Activated CD4-positive, alpha-beta memory T cell treated with anti-CD3 and anti-CD28 coated beads, Interleukin-2, amount 10 ng/mL, durations not matched to agents 7 days and 5 days (primary cell): ENCODE results near the gene MCC. TPM values are rescaled to one million over a fixed set of nuclear protein-coding genes. Genes with fewer than 3 reads are reported as not detected.

Experiments used
- CTCF ChIA-PET: fragments of 350-600 bp; sonication (Branson Sonifier 250); formaldehyde crosslinking; loops from one replicate; lab custom pipeline; 2021; ENCODE audit warnings: antibody characterized with exemption, inconsistent platforms; lab: Charles Lee
- POLR2A ChIA-PET: fragments of 350-600 bp; sonication (Branson Sonifier 250); formaldehyde crosslinking; loops from one replicate; lab custom pipeline; 2021; ENCODE audit warnings: antibody characterized with exemption; lab: Charles Lee
- DNase-seq: peaks from one replicate; pipeline ENCODE4 v3.0.0-alpha.2; 2020
- H3K27ac Mint-ChIP-seq: one replicate; pipeline ENCODE4 v1.8.0; 2021; ENCODE audit warnings: mild to moderate bottlenecking, mixed read lengths
- H3K27me3 Mint-ChIP-seq: one replicate; pipeline ENCODE4 v1.8.0; 2021; ENCODE audit warnings: mixed read lengths
- H3K36me3 Mint-ChIP-seq: one replicate; pipeline ENCODE4 v1.8.0; 2021; ENCODE audit warnings: low read depth, mixed read lengths
- H3K4me1 Mint-ChIP-seq: one replicate; pipeline ENCODE4 v1.8.0; 2021; ENCODE audit warnings: mixed read lengths
- H3K4me3 Mint-ChIP-seq: one replicate; pipeline ENCODE4 v1.8.0; 2021; ENCODE audit warnings: mild to moderate bottlenecking, mixed read lengths
- H3K9me3 Mint-ChIP-seq: one replicate; pipeline ENCODE4 v1.8.0; 2021; ENCODE audit warnings: mixed read lengths
- total RNA-seq, 2 experiments: library from RNA; stranded (reverse); gene quantifications; one replicate each; pipeline ENCODE4 v1.2.3, GENCODE V29; 2021

MCC gene
- total RNA-seq, 2 experiments from 2014 or later, result 8.6 to 10.4 TPM

DNA sequence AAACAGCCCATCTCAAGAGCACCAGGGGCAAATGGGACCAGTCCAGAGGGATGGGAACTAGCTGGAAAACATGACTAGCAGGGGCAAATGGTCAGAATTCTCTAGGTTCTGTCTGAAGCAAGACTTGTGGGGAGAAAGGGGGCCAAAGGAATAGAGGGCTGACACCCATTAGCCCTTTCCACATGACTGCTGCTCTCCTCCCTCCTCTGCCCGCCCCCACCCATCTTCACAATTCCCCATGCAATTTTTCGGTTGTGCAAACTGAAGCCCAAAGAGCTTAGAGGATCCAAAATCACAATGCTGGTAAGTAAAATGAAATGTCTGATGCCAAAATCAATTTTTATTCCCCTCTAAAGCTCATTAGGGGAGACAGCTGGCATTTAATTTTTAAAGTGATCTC lies 304.6 kb downstream of the MCC start:
- ChIA-PET CTCF (interaction anchor here (0.6 kb wide), 1 partner anchor 79 kb away, joined by 4 read pairs; no protein-coding TSS in a partner anchor), POLR2A (interaction anchor here (1.8 kb wide), 1 partner anchor 8 kb away, joined by 4 read pairs; no protein-coding TSS in a partner anchor)
- no peaks in the 10 kb centered on the region for H3K4me1 Mint-ChIP-seq
- H3K9me3 Mint-ChIP-seq, result no peaks in the 10 kb centered on the region
- H3K27me3 Mint-ChIP-seq, result no peaks in the 10 kb centered on the region
- no peak overlapping the region for H3K4me3 Mint-ChIP-seq
- no peak for DNase-seq
- no peak overlapping the region for H3K27ac Mint-ChIP-seq
- H3K36me3 Mint-ChIP-seq, result no peaks in the 10 kb centered on the region

DNA sequence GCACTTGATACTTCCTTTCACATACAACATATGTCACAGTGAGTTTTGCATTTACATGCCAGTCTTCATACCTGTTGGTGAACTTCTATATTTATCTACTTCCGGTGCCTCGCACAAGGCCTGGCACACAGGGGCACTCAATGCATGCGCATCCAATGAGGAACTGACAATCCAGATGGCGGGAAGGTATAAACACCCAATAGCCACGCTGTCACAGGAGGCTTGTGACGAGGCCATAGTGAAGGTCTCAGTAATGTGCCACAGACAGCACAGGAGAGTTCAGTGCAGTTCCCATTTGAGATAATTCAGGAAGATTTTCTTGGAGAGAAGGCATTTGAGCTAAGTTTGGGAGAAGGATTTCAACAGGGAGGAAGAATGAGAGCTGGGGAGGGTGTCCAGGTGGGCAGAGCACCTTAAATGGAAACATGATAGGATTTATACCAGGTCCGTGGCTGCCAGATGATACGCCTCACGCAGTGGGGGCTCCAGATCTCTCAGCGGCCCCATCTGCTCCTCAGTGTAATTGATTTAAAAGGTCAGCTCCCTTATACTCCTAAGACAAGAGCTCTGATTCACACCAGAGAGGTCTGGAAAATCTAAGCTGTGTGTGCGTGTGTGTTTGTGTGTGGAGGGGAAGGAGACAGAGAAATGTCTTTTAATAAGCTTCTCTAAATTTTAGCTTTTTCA lies 305.5 kb downstream of the MCC start:
- no peak for DNase-seq
- H3K36me3 Mint-ChIP-seq, result no peaks in the 10 kb centered on the region
- POLR2A ChIA-PET, result interaction anchor here (0.6 to 1.8 kb wide), 2 partner anchors 9 to 177 kb away, joined by 3 to 4 read pairs; no protein-coding TSS in a partner anchor
- no peak overlapping the region for H3K4me3 Mint-ChIP-seq
- no peaks in the 10 kb centered on the region for H3K9me3 Mint-ChIP-seq
- CTCF ChIA-PET, result no interaction called here
- no peak overlapping the region for H3K27ac Mint-ChIP-seq
- no peaks in the 10 kb centered on the region for H3K27me3 Mint-ChIP-seq
- H3K4me1 Mint-ChIP-seq, result no peaks in the 10 kb centered on the region

DNA sequence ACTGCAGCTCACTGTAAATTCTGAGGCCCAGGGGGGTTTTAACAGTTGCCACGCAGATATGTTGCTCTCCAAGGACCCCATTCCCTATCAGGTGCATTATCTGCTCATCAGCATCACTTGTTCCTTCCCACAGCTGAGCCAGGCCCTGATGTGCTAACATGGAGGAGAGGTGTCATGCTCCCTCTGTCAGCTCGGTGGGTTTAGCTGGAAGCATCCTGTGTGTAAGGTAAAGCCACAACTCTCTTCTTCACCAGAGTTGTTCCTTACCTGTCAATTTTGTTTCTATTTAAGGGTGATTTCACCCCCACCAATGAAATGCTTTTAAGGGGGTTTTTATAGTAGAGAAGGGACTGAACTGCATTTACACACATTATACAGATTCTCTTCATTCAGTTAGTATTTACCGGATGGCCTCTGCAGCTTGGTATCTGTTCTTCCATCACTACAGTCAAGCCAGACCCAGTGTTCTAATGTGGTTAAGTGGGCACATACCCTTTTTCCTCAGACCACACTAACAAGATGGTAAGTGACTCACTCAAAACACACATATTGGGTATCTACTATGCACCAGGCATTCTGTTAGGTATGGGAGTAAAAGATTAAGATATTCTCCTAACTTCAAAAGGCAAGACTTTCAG lies 306.3 kb downstream of the MCC start:
- no peak for DNase-seq
- H3K9me3 Mint-ChIP-seq, result no peaks in the 10 kb centered on the region
- H3K4me1 Mint-ChIP-seq, result no peaks in the 10 kb centered on the region
- no peak overlapping the region for H3K27ac Mint-ChIP-seq
- H3K4me3 Mint-ChIP-seq, result no peak overlapping the region
- H3K27me3 Mint-ChIP-seq, result no peaks in the 10 kb centered on the region
- ChIA-PET CTCF (no interaction called here), POLR2A (interaction anchor here (1.8 kb wide), 1 partner anchor 10 kb away, joined by 4 read pairs; no protein-coding TSS in a partner anchor)
- H3K36me3 Mint-ChIP-seq, result no peaks in the 10 kb centered on the region

DNA sequence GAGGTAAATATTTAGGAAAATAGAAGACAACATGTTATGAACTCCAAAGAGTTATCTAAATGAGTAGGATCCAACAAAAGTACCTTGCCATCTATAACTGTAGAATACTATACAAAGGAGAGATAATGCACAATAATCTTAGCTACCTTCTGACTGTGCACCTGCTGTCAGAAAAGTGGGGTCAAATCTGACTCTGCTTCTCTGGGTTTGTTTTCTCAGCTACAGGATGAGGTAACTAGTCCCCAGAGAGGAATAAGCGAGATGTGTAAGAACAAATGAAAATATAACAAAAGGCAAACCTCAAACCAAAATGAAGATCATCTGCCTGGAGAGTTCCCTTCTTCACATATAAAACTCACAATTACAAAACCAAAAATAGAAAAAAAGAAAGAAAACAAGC lies 306.8 kb downstream of the MCC start:
- Mint-ChIP-seq H3K27ac (no peak overlapping the region), H3K36me3 (no peaks in the 10 kb centered on the region), H3K27me3 (no peaks in the 10 kb centered on the region), H3K4me3 (no peak overlapping the region), H3K9me3 (no peaks in the 10 kb centered on the region), H3K4me1 (no peaks in the 10 kb centered on the region)
- DNase-seq, result no peak
- CTCF ChIA-PET, result no interaction called here
- POLR2A ChIA-PET, result no interaction called here

DNA sequence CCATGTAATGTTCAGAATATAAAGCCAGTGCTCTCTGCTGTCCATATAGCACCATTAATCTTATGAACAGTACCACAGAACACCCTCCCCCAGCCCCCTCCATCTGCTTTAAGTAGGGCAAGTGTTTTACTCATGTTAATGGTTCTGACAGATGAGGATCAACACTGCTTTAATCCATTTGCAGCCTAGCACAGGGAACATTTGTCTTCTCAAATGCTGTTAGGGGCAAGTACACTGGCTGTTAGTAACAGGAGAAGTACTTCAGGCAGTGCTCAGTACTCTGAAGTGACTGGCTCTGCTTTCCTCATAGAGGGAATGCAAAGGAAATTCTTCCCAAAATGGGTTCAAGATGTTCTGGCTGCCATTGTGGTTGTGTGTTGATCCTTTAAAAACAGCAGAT lies 309.1 kb downstream of the MCC start:
- no peak overlapping the region for H3K27ac Mint-ChIP-seq
- POLR2A ChIA-PET, result no interaction called here
- CTCF ChIA-PET, result no interaction called here

DNA sequence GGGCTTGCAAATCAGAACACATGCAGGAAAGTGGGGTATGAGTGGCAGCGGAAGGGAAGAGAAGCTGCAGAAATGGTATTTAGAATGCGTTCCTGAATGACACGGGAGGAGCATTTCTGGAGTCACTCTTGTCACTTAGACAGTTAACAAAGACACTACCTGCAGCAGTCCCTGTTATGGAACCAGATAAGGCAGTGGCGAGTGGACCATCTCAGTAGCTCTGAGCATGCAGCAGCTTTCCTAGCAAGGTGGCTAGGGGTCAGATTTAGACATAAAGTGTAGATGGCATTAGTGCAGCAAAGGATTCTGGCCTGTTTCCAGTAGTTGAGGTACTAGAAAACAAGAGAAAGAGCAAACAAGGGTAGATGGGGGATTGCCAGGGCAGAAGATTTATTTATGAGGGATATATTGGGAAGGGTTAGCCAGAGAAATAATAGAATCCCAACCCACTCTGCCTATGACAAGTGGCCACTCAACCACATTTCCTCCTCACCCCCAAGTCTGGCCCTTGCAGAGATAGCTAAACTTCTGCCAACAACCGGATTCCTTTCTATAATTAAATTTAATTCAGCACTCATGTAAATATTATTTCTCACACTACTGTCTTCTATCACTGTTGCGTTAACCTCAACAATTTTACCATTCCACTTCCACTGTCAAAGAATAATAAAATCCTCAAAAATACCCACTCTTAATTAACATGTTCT lies 310.0 kb downstream of the MCC start:
- CTCF ChIA-PET, result no interaction called here
- DNase-seq, result no peak
- H3K27ac Mint-ChIP-seq, result no peak overlapping the region
- no peaks in the 10 kb centered on the region for H3K36me3 Mint-ChIP-seq
- POLR2A ChIA-PET, result no interaction called here
- H3K9me3 Mint-ChIP-seq, result no peaks in the 10 kb centered on the region
- H3K4me1 Mint-ChIP-seq, result no peaks in the 10 kb centered on the region
- H3K27me3 Mint-ChIP-seq, result no peaks in the 10 kb centered on the region
- H3K4me3 Mint-ChIP-seq, result no peak overlapping the region

More for the DNA sequence above, 309.1 kb downstream of the MCC start:
- no peak overlapping the region for H3K4me3 Mint-ChIP-seq
- no peaks in the 10 kb centered on the region for H3K36me3 Mint-ChIP-seq
- no peaks in the 10 kb centered on the region for H3K9me3 Mint-ChIP-seq
- DNase-seq, result no peak
- H3K27me3 Mint-ChIP-seq, result no peaks in the 10 kb centered on the region
- H3K4me1 Mint-ChIP-seq, result no peaks in the 10 kb centered on the region

DNA sequence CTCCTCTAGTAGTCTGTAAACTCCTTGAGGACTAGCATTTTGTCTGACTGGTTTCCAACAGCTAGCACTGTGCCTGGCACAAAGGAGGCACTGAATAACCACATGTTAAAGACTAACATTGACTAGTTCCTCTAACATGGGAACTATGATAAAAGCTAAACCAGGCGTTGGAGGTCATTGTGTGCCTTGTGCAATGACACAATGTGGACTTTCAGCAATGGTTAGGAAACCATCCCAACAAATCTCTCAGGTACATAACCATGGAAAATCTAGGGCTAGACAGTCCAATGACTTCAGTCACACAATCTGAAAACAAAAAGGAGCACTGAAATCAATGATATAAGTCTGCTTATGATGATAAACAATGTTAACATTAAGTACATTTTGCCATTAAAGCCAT lies 311.0 kb downstream of the MCC start:
- no peak overlapping the region for H3K4me3 Mint-ChIP-seq
- POLR2A ChIA-PET, result no interaction called here
- no peak for DNase-seq
- CTCF ChIA-PET, result no interaction called here
- no peaks in the 10 kb centered on the region for H3K36me3 Mint-ChIP-seq
- no peaks in the 10 kb centered on the region for H3K9me3 Mint-ChIP-seq
- H3K27me3 Mint-ChIP-seq, result no peaks in the 10 kb centered on the region
- H3K4me1 Mint-ChIP-seq, result no peaks in the 10 kb centered on the region
- no peak overlapping the region for H3K27ac Mint-ChIP-seq

DNA sequence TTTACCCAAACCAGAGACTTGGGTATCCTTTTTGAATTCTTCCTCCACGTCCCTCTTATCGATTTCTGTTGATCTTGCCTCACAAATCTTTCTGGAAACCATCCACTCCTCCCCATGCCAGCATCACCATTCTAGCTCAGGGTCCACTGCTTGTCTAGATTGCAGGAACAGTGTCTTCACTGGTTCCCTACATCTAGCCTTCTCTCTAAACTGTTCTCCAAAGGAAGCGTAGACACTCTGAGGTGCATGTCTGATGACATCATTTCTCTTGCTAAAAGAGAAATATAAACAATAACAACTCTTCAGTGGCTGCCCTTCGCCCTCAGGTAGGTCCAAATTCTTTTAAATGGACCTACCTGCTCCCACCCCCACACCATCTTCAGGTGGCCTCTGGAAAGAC lies 311.5 kb downstream of the MCC start:
- DNase-seq, result no peak
- Mint-ChIP-seq H3K36me3 (no peaks in the 10 kb centered on the region), H3K4me1 (no peaks in the 10 kb centered on the region), H3K27me3 (no peaks in the 10 kb centered on the region), H3K4me3 (no peak overlapping the region), H3K9me3 (no peaks in the 10 kb centered on the region), H3K27ac (no peak overlapping the region)
- ChIA-PET CTCF (no interaction called here), POLR2A (no interaction called here)

DNA sequence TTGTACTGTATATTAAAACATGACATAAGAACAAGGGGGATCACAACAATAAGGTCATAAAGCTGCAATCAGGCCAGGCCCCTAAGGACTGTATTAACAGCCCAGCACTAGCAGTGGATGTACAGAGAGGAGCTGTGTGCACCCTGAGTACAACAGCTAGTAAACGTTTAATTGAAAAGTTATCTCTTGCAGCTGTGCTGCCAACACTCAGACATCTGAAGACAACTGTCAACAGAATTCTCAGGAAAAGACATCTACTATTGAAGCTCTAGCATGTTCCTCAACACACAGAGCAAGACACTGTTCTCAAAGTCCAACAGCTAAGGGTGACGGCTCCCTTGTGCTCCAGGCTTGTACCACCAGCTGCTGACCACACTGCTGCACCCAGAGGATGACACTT lies 312.1 kb downstream of the MCC start:
- POLR2A ChIA-PET, result no interaction called here
- no peak overlapping the region for H3K27ac Mint-ChIP-seq
- no peaks in the 10 kb centered on the region for H3K27me3 Mint-ChIP-seq
- no peak for DNase-seq
- H3K36me3 Mint-ChIP-seq, result no peaks in the 10 kb centered on the region
- CTCF ChIA-PET, result no interaction called here
- H3K9me3 Mint-ChIP-seq, result no peaks in the 10 kb centered on the region
- no peak overlapping the region for H3K4me3 Mint-ChIP-seq
- H3K4me1 Mint-ChIP-seq, result no peaks in the 10 kb centered on the region

DNA sequence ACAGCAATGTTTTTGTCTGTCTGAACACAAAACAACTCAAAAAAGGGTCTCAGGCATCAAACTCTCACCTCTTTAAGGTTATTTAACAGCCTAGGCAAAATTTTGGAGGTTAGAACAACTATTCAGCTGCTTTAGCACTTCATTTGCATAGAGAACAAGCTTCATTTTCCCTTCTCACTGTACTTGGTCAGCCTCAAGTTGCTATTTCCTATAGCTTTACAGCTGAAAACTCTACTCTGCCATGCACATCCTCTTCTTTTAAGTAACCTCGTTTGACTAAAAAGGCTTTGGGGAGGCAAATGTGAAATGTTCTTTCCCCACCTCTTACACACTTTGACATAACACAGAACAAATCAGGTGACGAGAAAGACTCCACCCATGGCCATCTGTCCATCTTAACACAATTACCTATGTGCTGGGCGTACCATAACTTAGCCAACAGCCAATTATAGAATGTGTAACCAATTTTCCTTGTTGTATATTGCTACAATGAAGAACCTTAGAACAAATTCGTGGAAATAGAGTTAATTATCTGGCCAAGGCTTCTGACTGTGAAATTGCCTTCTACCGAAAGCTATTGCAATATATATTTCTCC lies 315.9 kb downstream of the MCC start:
- H3K4me1 Mint-ChIP-seq, result no peaks in the 10 kb centered on the region
- H3K9me3 Mint-ChIP-seq, result no peaks in the 10 kb centered on the region
- H3K27me3 Mint-ChIP-seq, result no peaks in the 10 kb centered on the region
- DNase-seq, result no peak
- H3K4me3 Mint-ChIP-seq, result no peak overlapping the region
- no peak overlapping the region for H3K27ac Mint-ChIP-seq
- ChIA-PET POLR2A (no interaction called here), CTCF (no interaction called here)
- no peaks in the 10 kb centered on the region for H3K36me3 Mint-ChIP-seq

DNA sequence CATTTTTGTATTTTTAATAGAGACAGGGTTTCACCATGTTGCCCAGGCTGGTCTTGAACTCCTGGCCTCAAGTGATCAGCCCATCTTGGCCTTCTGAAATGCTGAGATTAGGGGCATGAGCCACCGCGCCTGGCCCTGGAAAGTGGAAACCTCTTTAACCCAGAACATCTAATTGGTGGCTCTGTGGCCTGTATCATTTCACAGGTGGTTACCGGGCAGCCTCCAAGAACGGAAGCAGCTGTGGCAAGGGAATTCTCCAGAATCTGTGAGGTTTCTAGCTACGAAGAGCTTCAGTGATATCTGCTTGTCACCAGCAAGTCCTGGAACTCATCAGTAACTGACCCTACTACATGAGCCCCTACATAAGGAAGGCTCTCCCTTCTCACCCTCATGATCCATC lies 316.7 kb downstream of the MCC start:
- DNase-seq, result no peak
- H3K36me3 Mint-ChIP-seq, result no peaks in the 10 kb centered on the region
- no peaks in the 10 kb centered on the region for H3K27me3 Mint-ChIP-seq
- H3K4me1 Mint-ChIP-seq, result no peaks in the 10 kb centered on the region
- no peaks in the 10 kb centered on the region for H3K9me3 Mint-ChIP-seq
- CTCF ChIA-PET, result no interaction called here
- no peak overlapping the region for H3K27ac Mint-ChIP-seq
- no peak overlapping the region for H3K4me3 Mint-ChIP-seq
- POLR2A ChIA-PET, result no interaction called here

DNA sequence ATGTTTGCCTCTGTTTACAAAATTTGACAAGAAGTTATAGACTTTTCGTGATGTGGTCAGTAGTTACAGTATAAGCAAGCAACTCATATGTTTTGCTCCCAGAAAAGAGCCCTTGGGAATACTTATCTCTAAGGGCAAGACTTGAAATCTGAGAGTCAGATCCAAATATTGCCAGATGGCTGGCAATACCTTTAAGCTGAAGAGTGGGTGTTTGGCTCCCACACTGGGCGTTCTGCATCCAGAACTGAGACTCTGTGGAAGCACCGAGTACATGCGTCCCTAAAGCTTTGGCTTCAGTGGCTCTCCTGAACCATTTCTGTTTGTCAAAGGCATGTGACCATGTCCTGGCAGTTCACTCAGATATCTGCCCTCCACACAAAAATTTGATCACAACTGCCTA lies 317.5 kb downstream of the MCC start:
- Mint-ChIP-seq H3K4me1 (no peaks in the 10 kb centered on the region), H3K4me3 (no peak overlapping the region), H3K27me3 (no peaks in the 10 kb centered on the region), H3K9me3 (no peaks in the 10 kb centered on the region), H3K27ac (no peak overlapping the region), H3K36me3 (no peaks in the 10 kb centered on the region)
- CTCF ChIA-PET, result no interaction called here
- POLR2A ChIA-PET, result no interaction called here
- DNase-seq, result no peak

DNA sequence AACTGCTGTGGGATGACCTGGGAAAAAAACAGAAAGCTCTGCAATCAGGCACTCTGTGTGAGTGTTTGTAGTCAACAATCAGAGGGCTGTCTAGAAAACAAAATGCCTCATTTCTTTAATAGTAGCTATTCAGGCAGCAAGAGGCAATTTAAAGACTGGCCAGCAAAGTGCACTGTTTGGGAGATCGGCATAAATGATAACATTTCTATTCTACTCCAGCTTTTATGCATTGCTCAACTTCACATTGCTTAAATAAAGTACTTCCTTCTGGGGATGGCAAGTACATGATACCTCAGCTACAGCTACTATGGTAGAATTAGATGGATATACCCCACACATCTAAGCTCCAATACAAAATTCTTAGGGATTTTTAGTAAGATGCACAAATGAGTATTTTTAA lies 318.5 kb downstream of the MCC start:
- H3K4me1 Mint-ChIP-seq, result no peaks in the 10 kb centered on the region
- no peak overlapping the region for H3K27ac Mint-ChIP-seq
- DNase-seq, result no peak
- no peak overlapping the region for H3K4me3 Mint-ChIP-seq
- no peaks in the 10 kb centered on the region for H3K9me3 Mint-ChIP-seq
- no peaks in the 10 kb centered on the region for H3K27me3 Mint-ChIP-seq
- H3K36me3 Mint-ChIP-seq, result no peaks in the 10 kb centered on the region
- CTCF ChIA-PET, result interaction anchor here (0.9 kb wide), 1 partner anchor 11 kb away, joined by 3 read pairs; no protein-coding TSS in a partner anchor
- POLR2A ChIA-PET, result no interaction called here
